MM.1S (cell line): ENCODE data around the gene TARDBP.

Experiments used
- DNase-seq: peaks from one replicate; pipeline ENCODE4 v3.0.0-alpha.2; 2015
- H2AFZ ChIP-seq: fragments of 300-600 bp; sonication (generic); 2 replicates; pipeline ENCODE4 v1.6.0; 2016; ENCODE audit warnings: antibody characterized with exemption, low read length
- H3F3A ChIP-seq: fragments of 300-600 bp; sonication (generic); 2 replicates; pipeline ENCODE4 v1.6.1; 2016; ENCODE audit warnings: mild to moderate bottlenecking, antibody characterized with exemption, low read length, moderate library complexity, mixed read lengths; ENCODE audit not compliant: insufficient read depth
- H3K27ac ChIP-seq: fragments of 300-600 bp; sonication (generic); 2 replicates; pipeline ENCODE4 v1.5.1; 2016; ENCODE audit warnings: mild to moderate bottlenecking, low read length
- H3K27me3 ChIP-seq: fragments of 300-600 bp; sonication (generic); replicated peaks from 2 replicates; pipeline ENCODE4 v1.6.0; 2016; ENCODE audit warnings: low read length; ENCODE audit not compliant: insufficient read depth
- H3K36me3 ChIP-seq: fragments of 300-600 bp; sonication (generic); replicated peaks from 2 replicates; pipeline ENCODE4 v1.6.1; 2016; ENCODE audit warnings: mild to moderate bottlenecking, low read length, mixed read lengths; ENCODE audit not compliant: insufficient read depth
- H3K4me1 ChIP-seq: fragments of 300-600 bp; sonication (generic); 2 replicates; pipeline ENCODE4 v1.6.1; 2016; ENCODE audit warnings: low read length, mixed read lengths
- H3K4me2 ChIP-seq: fragments of 300-600 bp; sonication (generic); 2 replicates; pipeline ENCODE4 v1.6.0; 2016; ENCODE audit warnings: low read depth, low read length
- H3K4me3 ChIP-seq: fragments of 300-600 bp; sonication (generic); 2 replicates; pipeline ENCODE4 v1.5.1; 2016; ENCODE audit warnings: low read length, mixed read lengths
- H3K79me2 ChIP-seq: fragments of 300-600 bp; sonication (generic); 2 replicates; pipeline ENCODE4 v1.6.1; 2016; ENCODE audit warnings: mixed run types, low read length, mixed read lengths
- H3K9ac ChIP-seq: fragments of 300-600 bp; sonication (generic); 2 replicates; pipeline ENCODE4 v1.6.1; 2016; ENCODE audit warnings: low read length, mixed read lengths
- H3K9me2 ChIP-seq: fragments of 300-600 bp; sonication (generic); replicated peaks from 2 replicates; pipeline ENCODE4 v1.6.1; 2016; ENCODE audit warnings: mild to moderate bottlenecking, low read length, mixed read lengths; ENCODE audit not compliant: insufficient read depth
- H3K9me3 ChIP-seq: fragments of 300-600 bp; sonication (generic); replicated peaks from 2 replicates; pipeline ENCODE4 v1.6.1; 2016; ENCODE audit warnings: mild to moderate bottlenecking, low read length, mixed read lengths; ENCODE audit not compliant: insufficient read depth
- H4K20me1 ChIP-seq: fragments of 300-600 bp; sonication (generic); 2 replicates; pipeline ENCODE4 v1.6.1; 2016; ENCODE audit warnings: mild to moderate bottlenecking, low read length, moderate library complexity, mixed read lengths; ENCODE audit not compliant: insufficient read depth
- CTCF ChIP-seq: fragments of 300-600 bp; sonication (generic); IDR thresholded peaks from 2 replicates; pipeline ENCODE4 v1.5.1; 2016; ENCODE audit warnings: antibody characterized with exemption, low read length, mixed read lengths
- EZH2 ChIP-seq: fragments of 300-600 bp; sonication (generic); optimal IDR thresholded peaks from 2 replicates; pipeline ENCODE3; 2017; ENCODE audit warnings: low read depth, mild to moderate bottlenecking, antibody characterized with exemption, low read length, mixed read lengths
- EZH2phosphoT487 ChIP-seq: fragments of 300-600 bp; sonication (generic); IDR thresholded peaks from 2 replicates; pipeline ENCODE4 v1.6.1; 2018; ENCODE audit warnings: antibody characterized with exemption, low read length

TARDBP gene

GRCh38 chr1:10979483-10979920 is 33.0 kb upstream of the TARDBP start:
- no peaks in the 10 kb centered on the region for H4K20me1 ChIP-seq
- H3K4me3 ChIP-seq = no peak overlapping the region
- peaks cover 18% of the 10 kb centered on the region for H3K27me3 ChIP-seq
- peak overlapping the region; percentile 7; the same call in 1 of the 2 replicates for H3K4me2 ChIP-seq
- H3K79me2 ChIP-seq = no peaks in the 10 kb centered on the region
- no peak overlapping the region for H3K27ac ChIP-seq
- no peaks in the 10 kb centered on the region for H3K9me3 ChIP-seq
- H3F3A ChIP-seq = no peaks in the 10 kb centered on the region
- DNase-seq = peak; percentile 78
- TF ChIP-seq EZH2 (no peak), CTCF (no peak), EZH2phosphoT487 (no peak)
- H3K9me2 ChIP-seq = no peaks in the 10 kb centered on the region
- no peak overlapping the region for H2AFZ ChIP-seq
- H3K36me3 ChIP-seq = no peaks in the 10 kb centered on the region
- H3K4me1 ChIP-seq = peaks cover 7% of the 10 kb centered on the region
- H3K9ac ChIP-seq = no peak overlapping the region

GRCh38 chr1:10980094-10980577 is 32.3 kb upstream of the TARDBP start:
- no peaks in the 10 kb centered on the region for H3K79me2 ChIP-seq
- H3K27ac ChIP-seq = no peak overlapping the region
- no peak overlapping the region for H3K9ac ChIP-seq
- no peak overlapping the region for H3K4me3 ChIP-seq
- H3K4me1 ChIP-seq = peaks cover 7% of the 10 kb centered on the region
- H3K36me3 ChIP-seq = no peaks in the 10 kb centered on the region
- H3K27me3 ChIP-seq = peaks cover 18% of the 10 kb centered on the region; the same call in 1 of the 2 replicates
- peak overlapping the region; percentile 7; the same call in 1 of the 2 replicates for H3K4me2 ChIP-seq
- no peak overlapping the region for H2AFZ ChIP-seq
- H3K9me3 ChIP-seq = no peaks in the 10 kb centered on the region
- TF ChIP-seq EZH2 (no peak), CTCF (no peak), EZH2phosphoT487 (no peak)
- DNase-seq = no peak
- H3F3A ChIP-seq = no peaks in the 10 kb centered on the region
- H4K20me1 ChIP-seq = no peaks in the 10 kb centered on the region
- H3K9me2 ChIP-seq = no peaks in the 10 kb centered on the region

- H3K27me3 ChIP-seq = peaks cover 18% of the 10 kb centered on the region; the same call in 1 of the 2 replicates
- H3K4me3 ChIP-seq = no peak overlapping the region
- no peak overlapping the region for H2AFZ ChIP-seq
- no peak overlapping the region for H3K27ac ChIP-seq
- no peaks in the 10 kb centered on the region for H3K36me3 ChIP-seq
- H3K9ac ChIP-seq = no peak overlapping the region
- TF ChIP-seq CTCF (no peak), EZH2phosphoT487 (no peak), EZH2 (no peak)
- no peaks in the 10 kb centered on the region for H3K9me2 ChIP-seq
- H3F3A ChIP-seq = no peaks in the 10 kb centered on the region
- H3K4me1 ChIP-seq = peaks cover 7% of the 10 kb centered on the region
- peak overlapping the region; percentile 7; the same call in 1 of the 2 replicates for H3K4me2 ChIP-seq
- H4K20me1 ChIP-seq = no peaks in the 10 kb centered on the region
- H3K9me3 ChIP-seq = no peaks in the 10 kb centered on the region
- no peaks in the 10 kb centered on the region for H3K79me2 ChIP-seq
- DNase-seq = no peak
Measured at GRCh38 chr1:10980841-10981727, 31.4 kb upstream of the TARDBP start.
